Memory B cell (primary cell): ENCODE data around the gene DAND5.
"Not testable (repeated sequence)": the region's sequence is repeated elsewhere in the genome, so short reads cannot be mapped to it uniquely, and the experiment has no call there.

Experiments
- ATAC-seq: fragments of 150-1000 bp; cut with Tn5 transposase; 2 replicates; pipeline ENCODE4 v1.10.0; 2021; ENCODE audit warnings: low read depth, mild to moderate bottlenecking, moderate library complexity
- DNase-seq, 2 donors: peaks; one replicate each; pipeline ENCODE4 v3.0.0; 2022; ENCODE audit warnings: low spot score in 2 of 2
- H3K27ac Mint-ChIP-seq: one replicate; pipeline ENCODE4 v1.8.0; 2022; ENCODE audit warnings: mild to moderate bottlenecking, moderate library complexity, mixed read lengths
- H3K27me3 Mint-ChIP-seq: one replicate; pipeline ENCODE4 v1.8.0; 2022; ENCODE audit warnings: mixed read lengths
- H3K36me3 Mint-ChIP-seq: one replicate; pipeline ENCODE4 v1.8.0; 2022; ENCODE audit warnings: mild to moderate bottlenecking, mixed read lengths
- H3K4me1 Mint-ChIP-seq: one replicate; pipeline ENCODE4 v1.8.0; 2022; ENCODE audit warnings: mixed read lengths
- H3K4me3 Mint-ChIP-seq: one replicate; pipeline ENCODE4 v1.8.0; 2022; ENCODE audit warnings: mild to moderate bottlenecking, moderate library complexity, mixed read lengths
- H3K9me3 Mint-ChIP-seq: one replicate; pipeline ENCODE4 v1.8.0; 2022; ENCODE audit warnings: mixed read lengths

DAND5 gene

DNA sequence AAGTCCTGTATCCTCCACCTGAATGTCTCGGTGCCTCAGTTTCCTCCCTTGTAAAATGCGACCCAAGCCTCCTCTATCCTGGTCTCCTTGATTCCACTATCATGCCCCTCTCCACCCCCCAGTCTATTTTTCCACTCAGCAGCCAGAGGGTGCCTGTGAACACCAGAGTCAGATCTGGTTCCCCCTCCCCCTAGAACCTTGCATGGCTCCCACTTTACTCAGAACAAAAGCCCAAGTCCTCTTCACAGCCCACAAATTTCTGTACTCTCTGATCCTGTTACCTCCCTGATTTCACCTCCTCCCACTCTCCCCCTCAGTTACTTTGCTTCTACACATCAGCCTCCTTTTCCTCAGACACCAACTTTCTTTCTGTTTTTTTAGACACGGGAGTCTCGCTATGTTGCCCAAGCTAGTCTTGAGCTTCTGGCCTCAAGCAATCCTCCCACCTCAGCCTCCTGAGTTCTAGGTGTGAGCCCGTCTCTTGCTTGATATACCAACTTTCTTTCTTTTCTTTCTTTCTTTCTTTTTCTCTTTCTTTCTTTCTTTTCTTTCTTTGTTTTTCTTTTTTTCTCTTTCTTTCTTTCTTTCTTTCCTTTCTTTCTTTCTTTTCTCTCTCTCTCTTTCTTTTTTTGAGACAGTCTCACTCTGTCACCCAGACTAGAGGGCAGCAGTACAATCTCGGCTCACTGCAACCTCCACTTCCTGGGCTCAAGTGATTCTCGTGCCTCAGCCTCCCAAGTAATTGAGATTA is 869 bp downstream of the DAND5 start:
- H3K27ac Mint-ChIP-seq, result no peak overlapping the region
- ATAC-seq (no peak), DNase-seq (no peak)
- no peak overlapping the region for H3K4me3 Mint-ChIP-seq
- H3K9me3 Mint-ChIP-seq, result no peaks in the 10 kb centered on the region
- no peaks in the 10 kb centered on the region for H3K36me3 Mint-ChIP-seq
- H3K4me1 Mint-ChIP-seq, result peaks cover 2% of the 10 kb centered on the region
- H3K27me3 Mint-ChIP-seq, result peaks cover 2% of the 10 kb centered on the region

GRCh38 chr19:12973236-12973635 is 3.9 kb downstream of the DAND5 start:
- Mint-ChIP-seq H3K4me1 (peaks cover 6% of the 10 kb centered on the region), H3K9me3 (no peaks in the 10 kb centered on the region), H3K4me3 (no peak overlapping the region), H3K27ac (no peak overlapping the region), H3K27me3 (peaks cover 11% of the 10 kb centered on the region), H3K36me3 (no peaks in the 10 kb centered on the region)
- no peak for ATAC-seq
- DNase-seq, result no peak

GRCh38 chr19:12974301-12975220 is 5.2 kb downstream of the DAND5 start:
- no peak overlapping the region for H3K4me3 Mint-ChIP-seq
- DNase-seq (no peak), ATAC-seq (no peak)
- no peak overlapping the region for H3K27ac Mint-ChIP-seq
- peaks cover 11% of the 10 kb centered on the region for H3K27me3 Mint-ChIP-seq
- H3K4me1 Mint-ChIP-seq, result peaks cover 6% of the 10 kb centered on the region
- no peaks in the 10 kb centered on the region for H3K36me3 Mint-ChIP-seq
- no peaks in the 10 kb centered on the region for H3K9me3 Mint-ChIP-seq

DNA sequence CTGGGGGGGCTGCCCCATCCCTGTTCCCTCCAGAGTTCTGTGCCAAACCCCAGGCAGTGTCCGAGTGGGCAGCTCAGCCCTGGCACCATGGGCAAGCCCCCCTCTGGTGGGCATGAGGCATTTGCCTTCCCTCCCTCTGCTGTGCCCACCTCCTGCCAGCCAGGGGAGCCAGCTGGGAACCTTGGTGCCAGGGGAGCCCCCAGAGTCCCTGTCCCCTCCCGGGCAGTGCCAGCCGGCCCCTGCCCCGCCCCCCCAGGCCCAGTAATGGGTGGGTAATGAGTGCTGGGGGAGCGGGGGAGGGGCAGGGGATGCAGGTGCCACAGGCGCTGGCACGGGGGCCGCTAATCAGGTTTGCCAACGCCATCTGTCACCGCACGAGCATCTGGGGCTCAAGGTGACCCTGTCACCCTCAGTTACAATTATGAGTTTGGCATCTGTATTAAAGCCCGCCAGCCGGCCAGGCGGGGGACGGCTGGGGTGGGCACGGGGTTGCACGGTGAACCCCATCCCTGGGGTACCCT is 5.9 kb downstream of the DAND5 start:
- H3K27ac Mint-ChIP-seq, result no peak overlapping the region

DNA sequence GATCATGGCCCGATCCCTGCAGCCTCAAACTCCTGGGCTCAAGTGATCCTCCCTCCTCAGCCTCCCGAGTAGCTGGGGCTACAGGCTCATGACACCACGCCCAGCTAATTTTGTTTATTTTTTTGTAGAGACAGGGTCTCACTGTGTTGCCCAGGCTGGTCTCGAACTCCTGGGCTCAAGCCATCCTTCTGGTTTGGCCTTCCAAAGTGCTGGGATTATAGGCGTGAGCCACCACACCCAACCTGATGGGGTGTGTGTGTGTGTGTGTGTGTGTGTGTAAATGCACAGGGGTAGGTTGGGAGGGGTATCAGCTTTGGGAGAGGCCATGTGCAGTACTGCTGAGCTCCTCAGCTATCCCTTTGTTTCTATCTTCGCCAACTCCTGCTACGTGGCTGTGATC is 6.7 kb downstream of the DAND5 start:
- Mint-ChIP-seq H3K27me3 (peaks cover 11% of the 10 kb centered on the region), H3K4me1 (peaks cover 12% of the 10 kb centered on the region)
- not testable (repeated sequence) for H3K27ac Mint-ChIP-seq, H3K36me3 Mint-ChIP-seq, DNase-seq, H3K9me3 Mint-ChIP-seq, H3K4me3 Mint-ChIP-seq, ATAC-seq

More for the DNA sequence above, 5.9 kb downstream of the DAND5 start:
- peaks cover 11% of the 10 kb centered on the region for H3K27me3 Mint-ChIP-seq
- DNase-seq, result no peak
- H3K36me3 Mint-ChIP-seq, result no peaks in the 10 kb centered on the region
- no peak for ATAC-seq
- no peak overlapping the region for H3K4me3 Mint-ChIP-seq
- peaks cover 11% of the 10 kb centered on the region for H3K4me1 Mint-ChIP-seq
- H3K9me3 Mint-ChIP-seq, result no peaks in the 10 kb centered on the region

DNA sequence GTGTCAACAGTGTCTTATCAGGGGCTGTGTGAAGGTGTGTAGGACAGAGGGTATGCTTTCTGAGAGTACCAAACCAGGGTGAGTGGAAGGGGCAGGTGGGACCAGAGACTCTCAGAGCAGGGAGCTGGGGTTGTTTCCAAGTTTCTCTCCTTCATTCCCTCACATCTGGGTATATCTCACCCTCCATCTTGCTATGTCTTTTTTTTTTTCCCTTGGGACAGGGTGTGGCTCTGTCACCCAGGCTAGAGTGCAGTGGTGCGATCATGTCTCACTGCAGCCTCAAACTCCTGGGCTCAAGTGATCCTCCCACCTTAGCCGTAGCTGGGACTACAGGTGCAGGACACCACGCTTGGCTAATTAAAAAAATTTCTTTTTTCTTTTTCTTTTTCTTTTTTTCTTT is 10.6 kb downstream of the DAND5 start:
- Mint-ChIP-seq H3K36me3 (no peaks in the 10 kb centered on the region), H3K27me3 (peaks cover 9% of the 10 kb centered on the region), H3K4me3 (peak overlapping the region; percentile 28), H3K9me3 (no peaks in the 10 kb centered on the region), H3K4me1 (peaks cover 15% of the 10 kb centered on the region), H3K27ac (no peak overlapping the region)
- DNase-seq (no peak), ATAC-seq (no peak)

GRCh38 chr19:12982648-12983047 is 13.3 kb downstream of the DAND5 start:
- Mint-ChIP-seq H3K36me3 (no peaks in the 10 kb centered on the region), H3K9me3 (no peaks in the 10 kb centered on the region), H3K4me3 (no peak overlapping the region), H3K27me3 (peaks cover 7% of the 10 kb centered on the region), H3K4me1 (peaks cover 25% of the 10 kb centered on the region), H3K27ac (no peak overlapping the region)
- DNase-seq (no peak), ATAC-seq (no peak)

DNA sequence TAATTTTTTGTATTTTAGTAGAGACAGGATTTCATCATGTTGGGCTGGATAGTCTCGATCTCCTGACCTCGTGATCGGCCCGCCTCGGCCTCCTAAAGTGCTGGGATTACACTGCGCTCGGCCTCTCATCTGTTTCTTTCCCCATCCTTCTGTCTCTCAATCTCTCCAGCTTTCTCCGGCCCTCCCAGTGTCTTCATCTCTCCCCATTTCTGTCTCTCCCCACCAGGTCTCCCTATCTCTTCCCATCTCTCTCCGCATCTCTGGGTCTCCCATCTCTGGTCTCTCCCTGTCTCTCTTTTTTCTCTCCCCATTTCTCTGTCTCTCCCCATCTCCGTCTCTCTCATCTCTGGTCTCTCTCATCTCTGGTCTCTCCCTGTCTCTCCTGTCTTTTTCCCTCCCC is 13.7 kb downstream of the DAND5 start:
- Mint-ChIP-seq H3K4me3 (no peak overlapping the region), H3K27me3 (peaks cover 3% of the 10 kb centered on the region), H3K27ac (no peak overlapping the region), H3K36me3 (no peaks in the 10 kb centered on the region), H3K9me3 (no peaks in the 10 kb centered on the region), H3K4me1 (peaks cover 20% of the 10 kb centered on the region)
- ATAC-seq (no peak), DNase-seq (no peak)

DNA sequence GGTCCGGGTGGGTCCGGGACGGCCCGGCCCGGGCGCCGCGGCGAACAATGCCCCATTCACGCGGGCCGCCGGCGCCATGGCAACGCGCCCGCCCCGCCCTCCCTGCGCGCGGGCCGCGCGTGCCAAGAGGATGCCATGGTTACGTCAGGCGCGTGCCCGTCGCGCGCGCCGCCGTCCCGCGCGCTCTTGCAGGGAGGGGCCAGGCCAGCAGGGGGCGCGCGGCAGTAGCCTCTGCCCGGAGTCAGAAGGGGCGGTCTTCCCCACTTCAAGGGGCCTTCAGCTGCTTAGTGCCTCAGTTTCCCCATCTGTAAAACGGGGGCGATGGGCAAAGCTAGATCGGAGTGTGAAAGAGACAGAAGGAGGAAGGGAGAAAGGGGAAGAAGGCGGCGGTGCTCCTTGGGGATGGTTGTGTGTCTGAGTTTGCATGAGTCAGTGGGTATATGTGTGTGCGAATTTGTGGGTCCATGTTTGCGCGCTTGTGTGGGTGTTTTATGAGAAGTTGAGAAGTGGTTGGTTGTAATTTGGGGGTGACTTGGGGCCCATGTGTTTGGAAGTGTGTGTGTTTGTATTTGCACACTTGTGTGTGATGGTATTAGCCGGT is 14.3 kb downstream of the DAND5 start:
- peak; percentile 90 to 98 for DNase-seq
- Mint-ChIP-seq H3K27ac (no peak overlapping the region), H3K27me3 (peaks cover 2% of the 10 kb centered on the region), H3K4me3 (no peak overlapping the region), H3K4me1 (peaks cover 19% of the 10 kb centered on the region), H3K9me3 (no peaks in the 10 kb centered on the region), H3K36me3 (no peaks in the 10 kb centered on the region)
- peak; percentile 75 for ATAC-seq

DNA sequence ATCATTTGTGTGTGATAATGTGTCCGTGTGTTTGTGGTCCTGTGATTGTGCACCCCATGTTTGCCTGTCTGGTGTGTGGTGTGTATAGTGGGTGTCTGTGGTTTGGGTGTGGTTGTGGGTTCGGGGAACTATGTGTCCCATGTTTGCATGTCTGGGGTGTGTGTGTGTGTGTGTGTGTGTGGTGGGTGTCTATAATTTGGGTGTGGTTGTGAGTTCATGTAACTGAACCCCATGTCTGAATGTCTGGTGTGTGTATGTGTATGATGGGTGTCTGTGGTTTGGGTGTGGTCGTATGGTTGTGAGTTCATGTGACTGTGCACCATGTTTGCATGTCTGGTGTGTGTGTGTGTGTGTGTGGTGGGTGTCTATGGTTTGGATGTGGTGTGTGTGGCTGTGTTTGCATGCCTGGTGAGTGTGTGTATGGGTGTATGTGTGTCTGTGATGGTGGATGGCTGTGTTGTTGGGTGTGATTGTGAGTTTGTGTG is 14.8 kb downstream of the DAND5 start:
- no peak for DNase-seq
- no peak overlapping the region for H3K4me3 Mint-ChIP-seq
- peaks cover 19% of the 10 kb centered on the region for H3K4me1 Mint-ChIP-seq
- ATAC-seq, result no peak
- H3K27me3 Mint-ChIP-seq, result peaks cover 2% of the 10 kb centered on the region
- no peaks in the 10 kb centered on the region for H3K36me3 Mint-ChIP-seq
- H3K27ac Mint-ChIP-seq, result no peak overlapping the region
- H3K9me3 Mint-ChIP-seq, result no peaks in the 10 kb centered on the region

DNA sequence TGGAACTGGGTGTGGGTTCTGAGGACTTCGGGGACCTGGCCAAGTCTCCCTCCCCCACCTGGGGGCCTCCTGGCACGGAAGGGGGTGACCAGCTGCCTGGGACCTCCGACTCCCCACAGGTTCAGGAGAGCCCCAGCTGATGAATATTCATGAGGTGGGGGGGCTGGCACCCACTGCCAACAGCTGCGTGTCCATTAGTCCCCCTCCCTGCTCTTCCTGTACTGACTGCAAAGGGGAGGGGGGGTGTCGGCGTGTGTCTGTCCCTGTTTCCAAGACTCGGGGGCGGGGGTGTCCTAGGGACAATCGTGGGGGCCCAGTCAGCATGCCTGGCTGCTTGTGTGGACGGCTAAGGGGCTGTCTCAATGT is 15.3 kb downstream of the DAND5 start:
- no peak overlapping the region for H3K27ac Mint-ChIP-seq
- ATAC-seq, result no peak
- peaks cover 19% of the 10 kb centered on the region for H3K4me1 Mint-ChIP-seq
- DNase-seq, result no peak
- H3K4me3 Mint-ChIP-seq, result peak overlapping the region; percentile 43
- H3K27me3 Mint-ChIP-seq, result peaks cover 2% of the 10 kb centered on the region
- H3K36me3 Mint-ChIP-seq, result no peaks in the 10 kb centered on the region
- H3K9me3 Mint-ChIP-seq, result no peaks in the 10 kb centered on the region

DNA sequence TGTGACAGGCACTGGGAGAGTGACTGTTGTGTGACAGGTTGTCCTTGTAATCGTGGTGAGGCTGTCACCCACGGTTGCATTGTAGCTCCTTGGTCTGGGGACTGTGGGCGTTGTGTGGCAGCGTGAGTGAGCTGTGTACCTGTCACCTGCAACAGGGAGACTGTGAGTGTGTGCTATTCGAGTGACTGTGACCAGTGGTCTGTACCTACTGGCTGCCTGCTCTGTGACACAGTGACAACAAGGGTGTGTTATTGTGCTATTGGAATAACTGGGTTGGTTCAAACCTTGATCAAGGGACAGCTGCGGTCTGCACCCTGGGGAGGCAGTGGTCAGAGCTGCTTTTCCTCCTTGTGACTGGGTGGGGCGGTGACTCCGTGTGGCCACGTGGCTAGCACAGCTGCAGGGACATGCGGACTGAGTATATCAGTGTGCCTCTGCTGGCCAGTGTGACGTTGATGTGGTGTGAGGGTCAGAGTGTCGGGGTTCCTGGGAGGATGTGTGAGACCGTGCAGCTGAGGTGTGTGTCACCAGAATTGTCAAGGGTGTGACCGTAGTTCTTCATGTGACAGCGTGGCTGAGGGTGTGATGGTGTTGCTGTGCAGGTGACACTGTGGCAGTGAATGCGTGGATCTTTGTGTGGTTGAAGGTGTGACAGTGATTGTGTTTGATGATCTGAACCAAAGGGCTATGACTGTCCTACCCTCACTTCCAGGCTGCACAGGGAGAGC is 15.8 kb downstream of the DAND5 start:
- peaks cover 2% of the 10 kb centered on the region for H3K27me3 Mint-ChIP-seq
- no peaks in the 10 kb centered on the region for H3K9me3 Mint-ChIP-seq
- H3K27ac Mint-ChIP-seq, result no peak overlapping the region
- DNase-seq (peak in 1 of 2 donors; percentile 39), ATAC-seq (peak; percentile 48)
- no peaks in the 10 kb centered on the region for H3K36me3 Mint-ChIP-seq
- H3K4me3 Mint-ChIP-seq, result peak overlapping the region; percentile 43
- peaks cover 15% of the 10 kb centered on the region for H3K4me1 Mint-ChIP-seq

DNA sequence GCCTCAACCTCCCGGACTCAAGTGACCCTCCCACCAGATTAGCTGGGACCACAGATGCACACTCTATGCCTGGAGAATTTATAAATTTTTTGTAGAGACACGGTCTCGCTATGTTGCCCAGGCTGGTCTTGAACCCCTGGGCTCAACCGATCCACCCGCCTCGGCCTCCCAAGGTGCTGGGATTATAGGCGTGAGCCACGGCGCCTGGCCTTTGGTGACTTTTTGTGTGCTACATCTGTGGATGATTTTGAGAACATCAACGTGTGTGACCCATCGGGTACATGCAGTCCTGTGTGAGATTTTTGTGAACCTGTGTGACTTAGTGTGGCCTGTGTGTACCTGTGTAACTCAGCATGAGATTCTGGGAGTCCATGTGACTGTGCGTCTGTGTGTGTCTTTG is 17.4 kb downstream of the DAND5 start:
- Mint-ChIP-seq H3K27me3 (peaks cover 6% of the 10 kb centered on the region), H3K27ac (no peak overlapping the region), H3K4me1 (peaks cover 13% of the 10 kb centered on the region), H3K4me3 (no peak overlapping the region), H3K9me3 (no peaks in the 10 kb centered on the region), H3K36me3 (no peaks in the 10 kb centered on the region)
- no peak for ATAC-seq
- DNase-seq, result no peak
